ENCODE results near the gene ZNF423. TPM values are rescaled to one million over a fixed set of nuclear protein-coding genes. Genes with fewer than 3 reads are reported as not detected.

Gene ZNF423
- total and polyA plus RNA-seq, 4 donors, result 1.1 to 14.8 (median 3.3) TPM

DNA sequence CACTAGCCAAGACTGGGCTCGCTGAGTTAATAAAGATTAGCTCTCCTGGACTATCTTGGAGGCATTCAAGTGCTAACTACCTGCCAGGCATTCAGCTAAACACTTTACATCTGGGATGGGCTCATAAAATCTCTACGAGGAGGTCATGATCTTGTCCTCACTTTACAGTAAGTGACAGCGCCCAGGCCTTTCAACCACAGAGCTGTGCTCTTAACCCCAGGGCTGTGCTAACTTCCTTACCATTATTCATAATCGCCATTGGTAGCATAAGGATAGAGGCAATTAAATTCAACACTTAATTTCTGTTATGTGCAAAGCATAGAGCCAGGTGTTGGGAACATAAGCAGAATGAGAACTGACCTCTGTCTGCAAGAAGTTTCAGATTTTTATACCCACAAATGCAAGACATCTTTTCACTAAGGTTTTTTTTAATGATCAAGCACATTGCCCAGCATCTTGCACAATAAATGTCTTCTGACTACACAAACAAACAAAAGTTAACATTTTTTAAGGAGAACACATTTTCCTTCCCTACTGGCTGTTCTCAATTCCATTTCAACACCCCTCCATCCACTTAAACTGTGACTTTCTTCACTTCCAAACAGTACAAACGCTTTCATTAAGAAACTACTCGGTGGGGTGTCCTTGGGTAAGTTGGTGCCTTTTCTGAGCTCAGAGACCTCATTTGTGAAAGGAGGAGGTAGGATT lies 310.0 kb downstream of the ZNF423 start:
- no peak overlapping the region for H3K9ac ChIP-seq (ENCODE audit: insufficient read depth in 1 of 2, low read length in 2 of 2)
- TF ChIP-seq, protein P1, sequence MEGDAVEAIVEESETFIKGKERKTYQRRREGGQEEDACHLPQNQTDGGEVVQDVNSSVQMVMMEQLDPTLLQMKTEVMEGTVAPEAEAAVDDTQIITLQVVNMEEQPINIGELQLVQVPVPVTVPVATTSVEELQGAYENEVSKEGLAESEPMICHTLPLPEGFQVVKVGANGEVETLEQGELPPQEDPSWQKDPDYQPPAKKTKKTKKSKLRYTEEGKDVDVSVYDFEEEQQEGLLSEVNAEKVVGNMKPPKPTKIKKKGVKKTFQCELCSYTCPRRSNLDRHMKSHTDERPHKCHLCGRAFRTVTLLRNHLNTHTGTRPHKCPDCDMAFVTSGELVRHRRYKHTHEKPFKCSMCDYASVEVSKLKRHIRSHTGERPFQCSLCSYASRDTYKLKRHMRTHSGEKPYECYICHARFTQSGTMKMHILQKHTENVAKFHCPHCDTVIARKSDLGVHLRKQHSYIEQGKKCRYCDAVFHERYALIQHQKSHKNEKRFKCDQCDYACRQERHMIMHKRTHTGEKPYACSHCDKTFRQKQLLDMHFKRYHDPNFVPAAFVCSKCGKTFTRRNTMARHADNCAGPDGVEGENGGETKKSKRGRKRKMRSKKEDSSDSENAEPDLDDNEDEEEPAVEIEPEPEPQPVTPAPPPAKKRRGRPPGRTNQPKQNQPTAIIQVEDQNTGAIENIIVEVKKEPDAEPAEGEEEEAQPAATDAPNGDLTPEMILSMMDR (IDR thresholded peaks at IDR 0.05; ENCODE audit: control extremely low read depth, extremely low read depth), result no peak
- no peaks in the 10 kb centered on the region for H3K36me3 ChIP-seq (ENCODE audit: control insufficient read depth in 4 of 4, insufficient read depth in 4 of 4, low read length in 4 of 4)
- no peak overlapping the region for H3K27ac ChIP-seq (ENCODE audit: low read depth in 1 of 2, low read length in 1 of 2)
- no peak overlapping the region for H3K4me3 ChIP-seq
- 68 to 74% methylated on average over 6 of the region's 6 CpGs for WGBS, 2 donors
- H3K27me3 ChIP-seq (ENCODE audit: control insufficient read depth in 3 of 3, insufficient read depth in 3 of 3, low read length in 2 of 3), result no peaks in the 10 kb centered on the region
- ATAC-seq (ENCODE audit: insufficient read depth, low FRiP score) (no peak), DNase-seq (peak in 2 of 3 donors; percentile 45 to 62)
- H3K4me1 ChIP-seq (ENCODE audit: control insufficient read depth in 5 of 5, insufficient read depth in 5 of 5, low read length in 5 of 5), result peaks cover 0 to 53% (median 6%) of the 10 kb centered on the region in 5 donors
- H3K9me3 ChIP-seq (ENCODE audit: control insufficient read depth in 4 of 4, insufficient read depth in 3 of 4, low read length in 3 of 4), result no peaks in the 10 kb centered on the region

DNA sequence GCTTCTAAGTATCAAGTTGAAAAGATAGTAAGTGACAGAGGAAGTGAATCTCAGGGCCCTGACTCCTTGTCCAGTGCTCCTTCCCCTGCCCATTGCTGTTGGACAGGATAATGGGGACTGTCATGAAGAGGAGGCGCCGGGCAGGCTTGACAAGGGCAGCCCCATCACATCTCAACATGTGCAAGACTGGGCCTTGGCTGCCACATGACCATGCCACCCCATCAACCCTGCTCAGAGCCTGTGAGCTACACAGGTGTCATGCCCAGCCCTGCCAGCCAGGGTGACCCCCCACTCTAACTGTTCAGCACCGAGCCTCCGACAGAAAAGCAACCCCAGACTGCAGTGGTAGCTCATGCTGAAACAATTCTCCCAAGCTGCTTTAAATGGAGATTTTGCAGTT lies 310.7 kb downstream of the ZNF423 start:
- DNase-seq (no peak), ATAC-seq (ENCODE audit: insufficient read depth, low FRiP score) (no peak)
- Histone ChIP-seq H3K9me3 (ENCODE audit: control insufficient read depth in 4 of 4, insufficient read depth in 3 of 4, low read length in 3 of 4) (no peaks in the 10 kb centered on the region), H3K36me3 (ENCODE audit: control insufficient read depth in 4 of 4, insufficient read depth in 4 of 4, low read length in 4 of 4) (no peaks in the 10 kb centered on the region), H3K4me3 (no peak overlapping the region), H3K9ac (ENCODE audit: insufficient read depth in 1 of 2, low read length in 2 of 2) (no peak overlapping the region), H3K27ac (ENCODE audit: low read depth in 1 of 2, low read length in 1 of 2) (no peak overlapping the region), H3K4me1 (ENCODE audit: control insufficient read depth in 5 of 5, insufficient read depth in 5 of 5, low read length in 5 of 5) (peaks cover 0 to 53% (median 6%) of the 10 kb centered on the region in 5 donors), H3K27me3 (ENCODE audit: control insufficient read depth in 3 of 3, insufficient read depth in 3 of 3, low read length in 2 of 3) (no peaks in the 10 kb centered on the region)
- 95 to 98% methylated on average over 4 of the region's 4 CpGs for WGBS, 2 donors
- TF ChIP-seq, protein P1 (IDR thresholded peaks at IDR 0.05; ENCODE audit: control extremely low read depth, extremely low read depth), result no peak

DNA sequence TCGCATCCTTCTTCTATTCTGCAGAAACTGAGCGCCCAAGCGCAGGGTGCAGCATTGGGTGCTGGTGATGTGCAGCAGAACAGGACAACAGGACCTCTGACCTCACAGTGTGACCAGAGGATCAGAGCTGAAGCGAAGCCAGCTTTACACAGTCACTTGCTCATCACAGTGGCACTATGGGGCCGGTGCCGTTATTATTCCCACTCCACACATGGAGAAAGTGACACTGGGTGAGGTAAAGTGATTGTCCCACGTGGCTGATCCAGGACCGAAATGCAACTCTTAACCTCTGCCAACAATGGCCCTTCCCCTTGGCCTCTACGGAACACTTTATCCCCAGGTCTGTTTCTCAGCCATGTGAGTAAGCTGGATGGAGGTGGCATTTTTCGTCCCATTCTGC lies 311.1 kb downstream of the ZNF423 start:
- Histone ChIP-seq H3K9me3 (ENCODE audit: control insufficient read depth in 4 of 4, insufficient read depth in 3 of 4, low read length in 3 of 4) (no peaks in the 10 kb centered on the region), H3K27ac (ENCODE audit: low read depth in 1 of 2, low read length in 1 of 2) (no peak overlapping the region), H3K9ac (ENCODE audit: insufficient read depth in 1 of 2, low read length in 2 of 2) (no peak overlapping the region), H3K27me3 (ENCODE audit: control insufficient read depth in 3 of 3, insufficient read depth in 3 of 3, low read length in 2 of 3) (no peaks in the 10 kb centered on the region), H3K4me3 (no peak overlapping the region), H3K4me1 (ENCODE audit: control insufficient read depth in 5 of 5, insufficient read depth in 5 of 5, low read length in 5 of 5) (peaks cover 0 to 53% (median 6%) of the 10 kb centered on the region in 5 donors), H3K36me3 (ENCODE audit: control insufficient read depth in 4 of 4, insufficient read depth in 4 of 4, low read length in 4 of 4) (no peaks in the 10 kb centered on the region)
- ATAC-seq (ENCODE audit: insufficient read depth, low FRiP score) (no peak), DNase-seq (no peak)
- TF ChIP-seq, protein P1 (IDR thresholded peaks at IDR 0.05; ENCODE audit: control extremely low read depth, extremely low read depth), result no peak
- WGBS, 2 donors, result 90 to 94% methylated on average over 10 of the region's 10 CpGs

DNA sequence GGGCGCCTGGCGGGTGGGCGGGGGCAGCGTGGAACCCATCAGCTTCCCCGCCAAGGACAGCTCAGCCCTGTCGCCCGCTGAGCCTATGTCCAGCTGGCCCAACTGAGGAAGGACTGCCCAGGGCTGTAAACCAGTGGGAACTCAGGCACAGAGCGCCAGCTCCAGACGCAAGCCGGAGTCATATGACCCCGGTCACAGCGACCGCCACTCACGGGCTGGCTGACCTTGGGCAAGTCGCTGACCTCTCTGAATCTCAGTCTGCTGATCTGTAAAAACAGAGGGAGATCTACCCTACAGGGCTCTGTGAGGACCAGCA lies 312.3 kb downstream of the ZNF423 start:
- Histone ChIP-seq H3K36me3 (ENCODE audit: control insufficient read depth in 4 of 4, insufficient read depth in 4 of 4, low read length in 4 of 4) (no peaks in the 10 kb centered on the region), H3K9me3 (ENCODE audit: control insufficient read depth in 4 of 4, insufficient read depth in 3 of 4, low read length in 3 of 4) (no peaks in the 10 kb centered on the region), H3K27ac (ENCODE audit: low read depth in 1 of 2, low read length in 1 of 2) (no peak overlapping the region), H3K27me3 (ENCODE audit: control insufficient read depth in 3 of 3, insufficient read depth in 3 of 3, low read length in 2 of 3) (no peaks in the 10 kb centered on the region), H3K4me1 (ENCODE audit: control insufficient read depth in 5 of 5, insufficient read depth in 5 of 5, low read length in 5 of 5) (peaks cover 0 to 45% (median 6%) of the 10 kb centered on the region in 5 donors), H3K4me3 (no peak overlapping the region), H3K9ac (ENCODE audit: insufficient read depth in 1 of 2, low read length in 2 of 2) (no peak overlapping the region)
- ATAC-seq (ENCODE audit: insufficient read depth, low FRiP score) (no peak), DNase-seq (no peak)
- TF ChIP-seq, protein P1 (IDR thresholded peaks at IDR 0.05; ENCODE audit: control extremely low read depth, extremely low read depth), result no peak
- WGBS, 2 donors, result 96 to 99% methylated on average over 13 to 15 of the region's 15 CpGs

All from lung (tissue), 12 donors.